GM18508 (cell line): ENCODE measurements around the gene SPINT2.
"Not testable (repeated sequence)": the region's sequence is repeated elsewhere in the genome, so short reads cannot be mapped to it uniquely, and the experiment has no call there.

Experiments used
- ATAC-seq: cut with Tn5 transposase; IDR thresholded peaks from one replicate; pipeline ENCODE4 v1.9.1; 2021; ENCODE audit warnings: moderate number of reproducible peaks; ENCODE audit not compliant: insufficient read depth, unreplicated experiment

The SPINT2 gene

DNA sequence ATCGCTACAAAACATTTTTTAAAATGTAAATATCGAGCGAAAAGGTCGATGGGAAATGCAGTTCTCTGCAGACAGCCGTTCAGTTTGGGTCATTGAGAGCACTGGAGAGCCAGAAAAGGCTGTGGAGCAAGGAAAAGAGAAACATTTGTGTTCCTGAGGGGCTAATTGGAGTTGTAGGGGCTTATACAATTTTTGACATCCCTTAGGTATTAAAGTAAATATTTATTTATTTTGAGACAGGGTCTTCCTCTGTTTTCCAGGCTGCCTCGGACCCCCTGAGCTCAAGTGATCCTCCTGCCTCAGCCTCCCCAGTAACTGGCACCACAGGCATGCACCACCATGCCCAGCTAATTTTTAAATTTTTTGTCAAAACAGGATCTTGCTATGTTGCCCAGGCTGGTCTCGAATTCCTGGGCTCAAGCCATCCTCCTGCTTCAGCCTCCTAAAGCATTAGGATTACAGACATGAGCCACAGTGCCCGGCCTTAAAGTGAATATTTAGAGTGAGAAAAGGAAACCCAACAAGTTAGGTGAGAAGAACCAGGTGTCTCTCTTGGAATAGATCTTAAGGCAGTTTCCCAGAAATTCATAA is 52.2 kb downstream of the SPINT2 start:
- ATAC-seq = no peak

DNA sequence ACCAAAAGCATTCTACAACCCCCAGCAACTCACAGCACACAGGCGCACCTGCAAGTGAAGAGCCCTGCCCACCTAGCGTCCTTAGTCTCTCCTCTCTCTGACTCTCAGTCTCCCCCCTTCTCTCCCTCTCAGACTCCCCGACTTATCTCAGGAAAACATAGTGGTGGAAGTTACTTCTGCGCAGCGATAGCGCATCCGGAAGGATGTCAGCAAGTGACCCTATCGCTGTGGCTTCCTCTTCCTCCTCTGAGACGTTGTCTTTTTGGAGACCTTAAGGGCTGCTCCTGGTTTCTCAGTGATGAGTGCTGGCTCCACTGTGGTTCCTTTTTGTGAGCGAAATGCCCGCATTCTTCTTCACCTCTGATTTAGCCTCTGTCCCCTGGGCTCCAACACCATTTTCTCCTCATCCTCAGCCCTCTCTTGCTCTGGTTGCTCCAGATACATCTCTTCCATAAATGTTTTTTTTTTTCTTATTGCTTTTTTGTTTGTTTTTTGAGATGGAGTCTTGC is 52.8 kb downstream of the SPINT2 start:
- no peak for ATAC-seq

DNA sequence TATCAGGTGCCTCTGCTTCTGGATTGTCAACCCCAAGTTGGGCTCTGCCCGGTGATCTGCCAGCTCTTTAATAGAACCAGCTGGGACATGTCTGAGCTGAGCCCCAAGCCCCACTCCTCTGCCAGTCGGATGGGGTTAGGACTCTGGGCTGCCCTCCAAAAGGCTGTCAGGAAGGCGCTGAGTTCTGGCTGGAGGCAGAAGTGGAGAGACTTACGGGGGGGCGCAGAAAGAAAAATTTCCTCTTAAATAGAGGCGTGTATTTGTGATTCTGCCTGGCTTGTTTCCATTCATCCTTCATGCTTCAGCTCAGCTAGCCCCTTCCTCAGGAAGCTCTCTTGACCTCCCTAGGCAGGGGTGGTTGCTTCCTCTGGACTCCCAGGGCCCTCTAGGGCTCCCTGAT is 54.3 kb downstream of the SPINT2 start:
- ATAC-seq = no peak

DNA sequence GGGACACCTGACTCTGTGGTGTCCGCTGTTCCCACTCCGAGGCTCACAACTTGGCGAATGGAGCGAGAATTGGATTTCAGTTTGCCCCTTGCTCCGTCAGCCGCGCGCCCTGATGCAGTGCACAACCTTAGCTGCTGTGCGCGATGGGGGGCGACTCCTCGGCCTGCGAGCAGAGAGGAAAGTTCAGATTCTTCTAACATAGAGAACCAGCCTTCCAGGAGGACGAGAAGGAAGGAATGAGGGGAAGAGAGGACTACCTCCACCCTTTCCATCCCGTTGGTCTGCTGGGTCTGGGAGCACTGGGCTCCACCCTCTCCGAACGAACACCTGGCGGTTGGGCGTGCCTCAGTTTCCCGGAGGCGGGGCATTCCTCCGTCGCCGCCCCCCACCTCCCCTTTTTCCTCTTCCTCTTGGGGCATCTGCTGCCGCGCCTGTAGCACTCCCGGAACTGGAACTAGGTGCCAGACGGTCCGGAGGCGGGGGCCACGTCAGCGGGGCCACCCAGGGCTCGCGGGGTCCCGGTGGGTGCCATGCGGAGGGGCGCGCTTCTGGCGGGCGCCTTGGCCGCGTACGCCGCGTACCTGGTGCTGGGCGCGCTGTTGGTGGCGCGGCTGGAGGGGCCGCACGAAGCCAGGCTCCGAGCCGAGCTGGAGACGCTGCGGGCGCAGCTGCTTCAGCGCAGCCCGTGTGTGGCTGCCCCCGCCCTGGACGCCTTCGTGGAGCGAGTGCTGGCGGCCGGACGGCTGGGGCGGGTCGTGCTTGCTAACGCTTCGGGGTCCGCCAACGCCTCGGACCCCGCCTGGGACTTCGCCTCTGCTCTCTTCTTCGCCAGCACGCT is 55.3 kb downstream of the SPINT2 start, which contains the start of gene KCNK6:
Gene KCNK6 (plus strand): TSS at position 425 of the 838 bp plus-strand sequence. CDS start 106 bp downstream, at position 531.
- ATAC-seq = no peak

DNA sequence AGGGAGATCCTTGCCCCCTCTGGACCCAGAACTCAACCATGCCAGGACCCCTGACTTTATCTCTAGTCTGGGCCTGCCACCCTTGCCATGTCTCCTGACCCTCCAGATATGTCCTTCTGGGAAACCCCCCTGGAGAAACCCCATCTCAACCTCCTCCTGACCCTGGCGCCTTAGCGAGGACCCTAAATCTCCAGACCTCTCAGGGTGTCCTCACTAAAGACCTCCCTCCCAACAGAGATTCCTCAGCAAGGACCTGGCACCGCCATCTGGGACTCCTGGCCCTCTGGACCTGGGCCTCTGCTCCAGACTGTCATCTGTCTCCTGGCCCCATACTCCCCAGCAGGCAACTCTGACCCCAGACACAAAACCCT is 56.6 kb downstream of the SPINT2 start:
- ATAC-seq = no peak

DNA sequence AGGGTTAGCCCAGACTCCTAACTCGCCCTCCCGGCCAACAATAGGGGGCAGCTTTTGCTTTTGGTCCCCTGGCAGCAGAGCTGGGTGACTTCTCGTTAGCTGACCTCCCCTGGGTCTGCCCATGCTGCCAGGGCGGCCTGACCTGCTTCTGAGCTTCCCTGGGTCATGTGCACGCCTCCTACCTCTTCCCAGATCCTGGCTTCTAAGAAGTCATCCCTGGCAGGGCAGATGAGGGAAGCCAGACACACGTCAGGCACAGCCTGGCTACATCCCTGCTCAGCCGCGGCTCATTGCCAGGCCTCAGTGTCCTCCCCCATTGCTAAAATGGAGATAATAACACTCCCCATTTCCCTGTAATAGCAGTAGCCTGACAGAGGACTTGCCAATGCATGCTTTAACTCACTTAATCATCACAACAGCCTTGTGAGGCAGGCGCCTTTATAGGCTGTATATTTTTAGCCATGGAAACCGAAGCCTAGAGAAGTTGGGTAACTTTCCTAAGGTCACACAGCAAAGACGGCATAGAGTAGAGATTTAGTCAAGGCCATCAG is 57.3 kb downstream of the SPINT2 start:
- ATAC-seq = no peak

DNA sequence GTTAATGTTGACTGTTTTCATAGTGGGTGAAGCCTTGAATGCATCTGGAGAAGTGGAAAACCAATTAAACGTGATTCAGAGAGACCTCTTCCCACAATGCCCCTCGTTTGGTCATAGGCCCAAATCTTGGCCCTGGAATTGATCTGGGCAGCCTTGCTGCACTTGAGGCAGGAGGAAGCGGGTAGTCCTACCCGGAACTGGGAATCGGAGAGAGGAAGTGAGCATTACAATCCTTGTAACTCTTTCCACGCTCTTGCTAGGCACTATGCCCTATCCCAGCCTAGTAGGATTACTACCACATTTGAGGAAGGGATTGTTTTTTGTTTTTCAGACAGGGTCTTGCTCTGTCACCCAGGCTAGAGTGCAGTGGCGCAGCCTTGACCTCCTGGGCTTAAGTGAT is 58.9 kb downstream of the SPINT2 start:
- no peak for ATAC-seq

DNA sequence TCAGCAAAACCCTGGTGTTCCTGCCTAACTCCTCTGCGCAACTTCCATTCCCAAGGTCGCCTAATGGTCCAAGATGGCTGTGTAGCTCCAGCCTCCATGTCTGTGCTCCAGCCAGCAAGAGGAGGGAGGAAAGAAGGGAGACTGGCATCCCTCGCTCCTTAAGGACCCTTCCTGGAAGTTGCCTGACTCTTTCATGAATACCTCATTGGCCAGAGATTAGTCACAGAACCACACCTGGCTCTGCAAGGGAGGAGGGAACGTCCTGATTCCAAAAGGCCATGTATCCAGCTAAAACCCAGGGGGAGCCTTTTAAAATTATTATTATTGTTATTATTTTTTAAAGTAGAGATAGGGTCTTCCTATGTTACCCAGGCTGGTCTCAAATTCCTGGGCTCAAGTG is 60.1 kb downstream of the SPINT2 start:
- no peak for ATAC-seq

DNA sequence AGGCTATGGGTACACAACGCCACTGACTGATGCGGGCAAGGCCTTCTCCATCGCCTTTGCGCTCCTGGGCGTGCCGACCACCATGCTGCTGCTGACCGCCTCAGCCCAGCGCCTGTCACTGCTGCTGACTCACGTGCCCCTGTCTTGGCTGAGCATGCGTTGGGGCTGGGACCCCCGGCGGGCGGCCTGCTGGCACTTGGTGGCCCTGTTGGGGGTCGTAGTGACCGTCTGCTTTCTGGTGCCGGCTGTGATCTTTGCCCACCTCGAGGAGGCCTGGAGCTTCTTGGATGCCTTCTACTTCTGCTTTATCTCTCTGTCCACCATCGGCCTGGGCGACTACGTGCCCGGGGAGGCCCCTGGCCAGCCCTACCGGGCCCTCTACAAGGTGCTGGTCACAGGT is 62.2 kb downstream of the SPINT2 start:
- no peak for ATAC-seq

DNA sequence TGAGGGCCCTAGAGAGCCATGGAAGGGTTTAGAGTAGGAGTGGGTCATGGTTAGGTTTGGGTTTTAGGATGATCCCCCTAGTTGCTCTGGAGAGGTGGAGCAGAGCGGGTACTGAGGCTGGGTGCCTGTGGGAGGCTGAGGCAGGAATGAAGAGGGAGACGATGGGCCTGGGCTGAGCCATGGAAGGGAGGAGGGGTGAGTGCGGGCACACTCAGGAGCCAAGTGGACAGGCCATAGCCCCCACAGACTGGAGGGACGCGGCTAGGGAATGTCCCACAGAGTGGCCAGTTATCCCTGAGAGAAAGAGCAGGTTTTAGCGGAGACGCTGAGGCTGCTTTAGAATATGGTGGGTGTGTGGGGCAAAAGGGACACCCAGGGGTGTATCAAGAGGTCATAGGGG is 65.3 kb downstream of the SPINT2 start:
- ATAC-seq = no peak

DNA sequence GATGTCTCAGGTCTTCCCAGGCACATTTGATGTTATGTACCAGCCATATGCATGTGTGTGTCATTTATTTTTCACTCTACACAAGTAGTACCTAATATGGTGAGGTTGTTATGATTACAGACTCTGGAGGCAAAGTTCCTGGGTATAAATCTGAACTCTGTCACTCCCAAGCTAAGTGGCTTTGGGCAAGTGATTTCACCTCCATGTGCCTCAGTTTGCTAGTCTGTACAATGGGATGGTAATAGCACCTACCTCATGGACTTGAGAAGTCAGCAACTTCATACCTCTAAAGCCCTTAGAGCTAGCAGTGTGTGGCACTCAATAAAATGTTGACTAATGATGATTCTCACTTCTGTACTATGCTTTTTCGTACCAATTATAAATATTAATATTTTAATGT is 67.4 kb downstream of the SPINT2 start:
- no peak for ATAC-seq

DNA sequence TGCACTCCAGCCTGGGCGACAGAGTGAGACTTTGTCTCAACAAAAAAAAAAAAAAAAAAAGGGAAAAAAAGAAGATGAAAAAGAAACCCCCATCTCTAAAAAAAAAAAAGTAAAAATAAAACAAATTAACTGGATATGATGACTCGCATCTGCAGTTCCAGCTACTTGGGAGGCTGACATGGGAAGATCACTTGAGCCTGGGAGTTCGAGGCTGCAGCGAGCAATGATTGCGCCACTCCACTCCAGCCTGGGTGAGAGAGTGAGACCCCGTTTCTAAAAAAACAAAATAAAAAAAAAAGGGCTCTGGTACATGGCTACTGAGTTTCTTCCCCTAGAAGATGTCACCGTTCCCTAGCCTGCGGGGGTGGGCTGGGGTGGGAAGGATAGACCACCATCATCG is 68.9 kb downstream of the SPINT2 start:
- ATAC-seq = no peak

DNA sequence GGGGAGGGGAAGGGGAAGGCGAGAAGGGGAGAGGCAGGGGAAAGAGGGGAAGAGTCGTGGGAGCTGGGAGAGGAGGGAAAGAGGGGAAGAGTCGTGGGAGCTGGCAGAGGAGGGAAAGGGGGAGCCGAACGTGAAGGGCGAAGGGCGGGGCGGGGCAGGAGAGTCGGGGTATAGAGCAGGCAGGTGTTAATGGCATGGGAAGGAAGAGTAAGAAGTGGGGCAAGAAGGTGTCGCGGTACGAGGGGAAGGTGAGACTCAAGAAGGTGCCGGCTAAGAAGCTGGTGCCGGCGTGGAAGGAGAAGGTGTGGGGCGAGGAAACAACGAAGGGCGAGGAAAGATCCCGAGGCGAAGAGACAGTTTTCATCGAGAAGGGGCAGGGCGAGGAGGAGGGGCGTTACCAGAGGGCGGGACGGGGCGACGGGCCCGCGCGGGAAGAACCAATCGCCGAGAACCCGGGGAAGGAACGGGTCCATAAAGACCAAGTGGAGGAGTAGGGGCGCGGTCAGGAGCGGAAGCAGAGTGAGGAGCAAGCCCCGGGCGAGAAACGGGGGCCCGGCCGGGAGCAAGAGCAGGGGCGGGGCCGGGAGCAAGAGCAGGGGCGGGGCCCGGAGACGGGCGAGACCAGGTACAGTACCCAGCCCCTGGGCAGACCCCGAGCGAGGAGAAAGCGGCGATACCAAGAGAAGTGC is 71.7 kb downstream of the SPINT2 start:
- peak; percentile 35 for ATAC-seq

DNA sequence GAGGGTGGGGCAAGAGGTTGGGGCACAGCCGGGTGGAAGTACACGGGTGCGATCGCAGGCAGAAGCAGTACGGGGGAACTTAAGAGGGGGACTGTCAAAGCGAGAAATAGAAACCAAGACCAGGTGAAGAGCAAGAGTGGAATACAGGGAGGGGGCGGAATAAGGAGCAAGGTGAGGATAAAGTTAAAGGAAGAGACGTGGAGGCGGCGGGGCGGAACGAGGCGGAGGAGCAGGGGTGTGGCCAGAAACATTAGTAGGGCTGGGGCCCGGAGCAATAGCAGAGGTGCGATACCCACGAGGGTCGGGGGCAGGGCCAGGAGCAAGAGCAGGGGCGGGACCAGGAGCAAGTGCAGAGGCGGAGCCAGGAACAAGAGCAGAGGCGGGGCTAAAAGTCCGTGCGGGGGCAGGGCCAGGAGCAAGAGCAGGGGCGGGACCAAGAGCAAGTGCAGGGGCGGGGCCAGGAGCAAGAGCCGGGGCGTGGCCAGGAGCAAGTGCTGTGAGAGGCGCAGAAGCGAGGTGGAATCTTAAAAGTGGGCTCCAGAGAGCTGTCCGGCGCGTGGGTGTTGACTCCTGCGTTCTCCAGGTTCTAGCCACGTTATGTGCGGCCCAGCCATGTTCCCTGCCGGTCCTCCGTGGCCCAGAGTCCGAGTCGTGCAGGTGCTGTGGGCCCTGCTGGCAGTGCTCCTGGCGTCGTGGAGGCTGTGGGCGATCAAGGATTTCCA is 72.4 kb downstream of the SPINT2 start:
- ATAC-seq = peak; percentile 14

DNA sequence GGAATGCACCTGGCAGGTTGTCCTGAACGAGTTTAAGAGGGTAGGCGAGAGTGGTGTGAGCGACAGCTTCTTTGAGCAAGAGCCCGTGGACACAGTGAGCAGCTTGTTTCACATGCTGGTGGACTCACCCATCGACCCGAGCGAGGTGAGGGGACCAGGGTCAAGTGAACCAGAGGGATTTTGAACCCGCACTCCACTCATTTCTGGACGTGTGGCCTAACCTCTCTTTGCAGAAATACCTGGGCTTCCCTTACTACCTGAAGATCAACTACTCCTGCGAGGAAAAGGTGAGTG is 72.9 kb downstream of the SPINT2 start:
- no peak for ATAC-seq

DNA sequence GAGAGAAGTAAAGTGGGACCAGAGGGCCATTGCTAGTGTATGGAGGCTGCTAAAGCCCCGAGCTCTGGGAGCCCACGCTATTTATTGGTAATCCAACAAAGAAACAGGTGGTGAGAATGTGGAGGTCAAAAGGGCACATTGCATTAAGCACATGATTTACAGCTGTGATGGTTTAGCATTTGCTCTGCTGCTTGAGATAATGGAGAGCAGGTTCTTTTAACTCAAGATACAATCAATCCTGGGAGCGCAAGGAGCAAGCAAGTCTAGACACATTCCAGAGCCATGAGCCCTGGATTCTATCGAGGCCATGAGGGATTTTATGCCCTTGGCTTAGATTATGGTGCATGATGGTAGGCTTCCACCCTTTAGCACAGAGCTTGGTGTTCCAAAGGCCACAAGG is 74.6 kb downstream of the SPINT2 start:
- ATAC-seq = not testable (repeated sequence)

DNA sequence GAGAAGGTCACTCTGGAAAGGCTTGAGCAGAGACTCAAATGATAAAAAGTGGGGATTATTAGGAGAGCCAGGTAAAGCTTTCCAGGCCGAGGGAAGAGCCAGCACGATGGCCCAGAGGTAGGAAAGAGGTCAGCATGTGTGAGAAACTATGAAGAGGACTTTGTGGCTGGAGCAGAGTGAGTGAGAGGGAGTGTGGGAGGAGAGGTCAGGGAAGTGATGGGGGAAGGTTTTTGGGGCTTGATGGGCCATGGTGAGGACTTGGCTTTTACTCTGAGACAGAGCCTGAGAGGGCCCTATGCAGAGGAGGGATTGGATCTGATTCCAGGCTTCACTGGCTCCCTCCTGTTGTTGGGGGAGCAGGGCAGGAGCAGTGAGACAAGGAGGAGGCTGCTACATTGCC is 76.6 kb downstream of the SPINT2 start:
- ATAC-seq = no peak
